Measurements from ENCODE around the gene USP25.

The USP25 gene

GRCh38 chr21:15852146-15852545 lies 122.4 kb downstream of the USP25 start:
- no peaks in the 10 kb centered on the region; the same call in 1 of the 2 replicates for H3K36me3 ChIP-seq (ENCODE audit: control insufficient read depth, low read length)
- H3F3A ChIP-seq (ENCODE audit: control insufficient read depth, insufficient read depth) = no peaks in the 10 kb centered on the region
- H3K9me2 ChIP-seq (replicated peaks; ENCODE audit: control insufficient read depth, low read length) = no peaks in the 10 kb centered on the region
- H3K4me3 ChIP-seq (ENCODE audit: low read length) = no peak overlapping the region
- H3K4me2 ChIP-seq (ENCODE audit: low read length) = no peak overlapping the region
- H3K27ac ChIP-seq (ENCODE audit: low read depth, low read length) = no peak overlapping the region
- H3K79me2 ChIP-seq (ENCODE audit: control insufficient read depth, low read length) = no peaks in the 10 kb centered on the region
- no peaks in the 10 kb centered on the region for H3K27me3 ChIP-seq (ENCODE audit: control insufficient read depth, low read length)
- no peaks in the 10 kb centered on the region for H3K9me3 ChIP-seq (ENCODE audit: control insufficient read depth, insufficient read depth, low read length)
- TF ChIP-seq EZH2phosphoT487 (IDR thresholded peaks at IDR 0.05; ENCODE audit: borderline replicate concordance, low read length) (no peak), CTCF (IDR thresholded peaks at IDR 0.05; ENCODE audit: low read depth, low read length, poor library complexity, severe bottlenecking) (no peak)
- no peaks in the 10 kb centered on the region for H3K4me1 ChIP-seq (ENCODE audit: control insufficient read depth, low read length)
- H4K20me1 ChIP-seq (ENCODE audit: control insufficient read depth, insufficient read depth, low read depth, low read length) = no peaks in the 10 kb centered on the region

- Histone ChIP-seq H3K4me3 (ENCODE audit: low read length) (no peak overlapping the region), H3K36me3 (ENCODE audit: control insufficient read depth, low read length) (no peaks in the 10 kb centered on the region; the same call in 1 of the 2 replicates), H3K27me3 (ENCODE audit: control insufficient read depth, low read length) (no peaks in the 10 kb centered on the region), H4K20me1 (ENCODE audit: control insufficient read depth, insufficient read depth, low read depth, low read length) (no peaks in the 10 kb centered on the region), H3K79me2 (ENCODE audit: control insufficient read depth, low read length) (no peaks in the 10 kb centered on the region), H3F3A (ENCODE audit: control insufficient read depth, insufficient read depth) (no peaks in the 10 kb centered on the region), H3K4me2 (ENCODE audit: low read length) (no peak overlapping the region), H3K4me1 (ENCODE audit: control insufficient read depth, low read length) (no peaks in the 10 kb centered on the region), H3K9me2 (replicated peaks; ENCODE audit: control insufficient read depth, low read length) (no peaks in the 10 kb centered on the region), H3K27ac (ENCODE audit: low read depth, low read length) (no peak overlapping the region), H3K9me3 (ENCODE audit: control insufficient read depth, insufficient read depth, low read length) (no peaks in the 10 kb centered on the region)
- no peak for TF ChIP-seq EZH2phosphoT487 (IDR thresholded peaks at IDR 0.05; ENCODE audit: borderline replicate concordance, low read length)
- TF ChIP-seq CTCF (IDR thresholded peaks at IDR 0.05; ENCODE audit: low read depth, low read length, poor library complexity, severe bottlenecking) = no peak
Observed at GRCh38 chr21:15853126-15853525, 123.3 kb downstream of the USP25 start.

- H3F3A ChIP-seq (ENCODE audit: control insufficient read depth, insufficient read depth) = no peaks in the 10 kb centered on the region
- H3K4me1 ChIP-seq (ENCODE audit: control insufficient read depth, low read length) = no peaks in the 10 kb centered on the region
- H4K20me1 ChIP-seq (ENCODE audit: control insufficient read depth, insufficient read depth, low read depth, low read length) = no peaks in the 10 kb centered on the region
- no peaks in the 10 kb centered on the region; the same call in 1 of the 2 replicates for H3K36me3 ChIP-seq (ENCODE audit: control insufficient read depth, low read length)
- no peak overlapping the region for H3K4me3 ChIP-seq (ENCODE audit: low read length)
- no peaks in the 10 kb centered on the region for H3K9me3 ChIP-seq (ENCODE audit: control insufficient read depth, insufficient read depth, low read length)
- H3K9me2 ChIP-seq (replicated peaks; ENCODE audit: control insufficient read depth, low read length) = no peaks in the 10 kb centered on the region
- H3K79me2 ChIP-seq (ENCODE audit: control insufficient read depth, low read length) = no peaks in the 10 kb centered on the region
- TF ChIP-seq CTCF (IDR thresholded peaks at IDR 0.05; ENCODE audit: low read depth, low read length, poor library complexity, severe bottlenecking) = no peak
- no peak for TF ChIP-seq EZH2phosphoT487 (IDR thresholded peaks at IDR 0.05; ENCODE audit: borderline replicate concordance, low read length)
- H3K27ac ChIP-seq (ENCODE audit: low read depth, low read length) = no peak overlapping the region
- H3K27me3 ChIP-seq (ENCODE audit: control insufficient read depth, low read length) = no peaks in the 10 kb centered on the region
- H3K4me2 ChIP-seq (ENCODE audit: low read length) = no peak overlapping the region
Observed at GRCh38 chr21:15856813-15857212, 127.0 kb downstream of the USP25 start.

Measured in DOHH2 (cell line).